K562 (cell line): ENCODE measurements around the gene PLEKHA1. TPM values are rescaled to one million over a fixed set of nuclear protein-coding genes. Genes with fewer than 3 reads are reported as not detected.

ENCODE experiments used
- ATAC-seq: fragments of 200-7000 bp; cut with Tn5 transposase; 3 replicates; pipeline ENCODE4 v1.9.1; 2020; ENCODE audit warnings: moderate library complexity
- BruUV-seq: library from RNA; stranded (reverse); fragments of 400-500 nt; replicated peaks from 2 replicates; lab custom pipeline; 2021; lab: Mats Ljungman, UMichigan
- CTCF ChIA-PET: fragments of 300-600 bp; formaldehyde crosslinking; extraction: SDS; loops from one replicate; lab custom pipeline; 2021; ENCODE audit warnings: low intra/inter-chr PET ratio; lab: Yijun Ruan, JAX
- POLR2A ChIA-PET: fragments of 300-600, 350-650 bp; sonication (Branson Sonifier 250); formaldehyde crosslinking; extraction: SDS; loops from one replicate; lab custom pipeline; 2021; ENCODE audit warnings: antibody characterized with exemption, inconsistent platforms; lab: Yijun Ruan, JAX
- DNase-seq, 4 experiments: peaks; one replicate each; pipeline versions ENCODE4 v3.0.0 to v3.0.0-alpha.2; 2011 to 2018; ENCODE audit warnings: low spot score in 3 of 4, mixed read lengths in 3 of 4; ENCODE audit errors: extremely low read depth in 1 of 4
- FAIRE-seq: peaks from 2 replicates; lab custom pipeline; 2011; peaks lifted over from hg19 to GRCh38; lab: Jason Lieb, UNC
- H2AFZ ChIP-seq: 2 replicates; pipeline ENCODE4 v1.6.0; 2011; ENCODE audit warnings: low read depth, low read length, control low read depth, inconsistent platforms
- H3K27ac ChIP-seq: fragments of 200-600 bp; 3 replicates; pipeline ENCODE4 v1.8.0; 2011; ENCODE audit warnings: low read depth, mild to moderate bottlenecking, control low read depth, inconsistent platforms, low read length, moderate library complexity, mixed read lengths; ENCODE audit errors: extremely low read depth
- H3K27me3 ChIP-seq, 2 experiments: fragments of 300-600 bp in 1 of 2; 2 replicates in 1 of 2; 3 replicates in 1 of 2; pipeline versions ENCODE4 v1.6.0 to v1.8.0; 2011; ENCODE audit warnings: inconsistent platforms in 2 of 2, low read length in 2 of 2, mild to moderate bottlenecking in 1 of 2, mixed read lengths in 1 of 2, moderate library complexity in 1 of 2; ENCODE audit not compliant: control insufficient read depth in 2 of 2, insufficient read depth in 2 of 2
- H3K36me3 ChIP-seq: fragments of 300-600 bp; 3 replicates; pipeline ENCODE4 v1.8.0; 2011; ENCODE audit warnings: mild to moderate bottlenecking, low read length, inconsistent platforms; ENCODE audit not compliant: control insufficient read depth, insufficient read depth
- H3K4me1 ChIP-seq, 2 experiments: fragments of 200-600 bp in 1 of 2; replicated peaks in 1 of 2; 2 replicates in 1 of 2; 3 replicates in 1 of 2; pipeline versions ENCODE4 v1.5.1 to v1.8.0; 2011; ENCODE audit warnings: inconsistent platforms in 2 of 2, low read length in 2 of 2, mild to moderate bottlenecking in 1 of 2, mixed read lengths in 1 of 2, moderate library complexity in 1 of 2; ENCODE audit not compliant: control insufficient read depth in 2 of 2, insufficient read depth in 2 of 2
- H3K4me2 ChIP-seq: 2 replicates; pipeline ENCODE4 v1.6.1; 2011; ENCODE audit warnings: low read length, control low read depth, inconsistent platforms, mixed read lengths; ENCODE audit not compliant: insufficient read depth
- H3K4me3 ChIP-seq: fragments of 200-600 bp; sonication (generic), shearing (Covaris generic); 2 replicates; pipeline ENCODE4 v1.5.1; 2016; ENCODE audit warnings: control low read depth, inconsistent platforms
- H3K79me2 ChIP-seq: fragments of 200-600 bp; 3 replicates; pipeline ENCODE4 v1.8.0; 2011; ENCODE audit warnings: low read length, inconsistent platforms; ENCODE audit not compliant: control insufficient read depth, insufficient read depth
- H3K9ac ChIP-seq, 2 experiments: 2 replicates each; pipeline versions ENCODE4 v1.6.0 to v1.6.1; 2011; ENCODE audit warnings: low read depth in 2 of 2, low read length in 2 of 2, control low read depth in 1 of 2, inconsistent platforms in 1 of 2, mild to moderate bottlenecking in 1 of 2, mixed read lengths in 1 of 2; ENCODE audit not compliant: insufficient read depth in 1 of 2
- H3K9me1 ChIP-seq: one replicate; pipeline ENCODE4 v1.6.0; 2011; ENCODE audit warnings: inconsistent platforms, mild to moderate bottlenecking, low read length, moderate library complexity; ENCODE audit not compliant: control insufficient read depth, insufficient read depth
- H3K9me3 ChIP-seq: replicated peaks from 2 replicates; pipeline ENCODE4 v1.5.1; 2011; ENCODE audit warnings: low read depth, low read length, inconsistent platforms; ENCODE audit not compliant: control insufficient read depth, insufficient read depth
- H4K20me1 ChIP-seq: replicated peaks from 2 replicates; pipeline ENCODE4 v1.6.1; 2011; ENCODE audit warnings: low read length, inconsistent platforms, mixed read lengths; ENCODE audit not compliant: control insufficient read depth, insufficient read depth
- CBX1 ChIP-seq: sonication (generic); IDR thresholded peaks from 2 replicates; pipeline ENCODE4 v1.6.1; 2016; ENCODE audit warnings: antibody characterized with exemption, low read depth, mild to moderate bottlenecking
- FOXA1 ChIP-seq: fragments of 450-650 bp; IDR thresholded peaks from 2 replicates; pipeline ENCODE4 v1.6.1; 2016; ENCODE audit warnings: mild to moderate bottlenecking, borderline replicate concordance
- MTF1 ChIP-seq: fragments of 250-450 bp; sonication (Bioruptor Pico); IDR thresholded peaks from 2 replicates; pipeline ENCODE4 v1.9.0; 2021; ENCODE audit warnings: moderate library complexity, mild to moderate bottlenecking, inconsistent platforms, borderline replicate concordance
- PRMT5 ChIP-seq: sonication (generic); formaldehyde crosslinking; IDR thresholded peaks from 2 replicates; pipeline ENCODE4 v1.5.0; 2020; ENCODE audit warnings: missing genetic modification reagents
- WGBS: fragments of 100-300 bp; shearing (Covaris generic); methylation state at CpG from one replicate; pipeline ENCODE4 v1.1.6; 2016; ENCODE audit warnings: low coverage, mixed read lengths; ENCODE audit not compliant: insufficient coverage; ENCODE audit errors: missing lambda C conversion rate; 5-methylcytosine and 5-hydroxymethylcytosine counted together
- in situ Hi-C: fragments of 300-500 bp; cut with MboI; formaldehyde crosslinking; loops from 4 replicates; pipeline ENCODE4 v1.15.0; 2018; ENCODE audit warnings: inconsistent platforms, mixed read lengths
- intact Hi-C: fragments of 100-400 bp; cut with micrococcal nuclease; formaldehyde crosslinking; loops from 2 replicates; pipeline ENCODE4 v1.14.2; 2022
- polyA plus RNA-seq, 8 experiments: library from polyadenylated mRNA; depleted of rRNA in 4 of 8; stranded (reverse) in 5 of 8; unstranded in 3 of 8; fragments of >200 nt; fragmentation: Nextera tagmentation in 2 of 8; fragmentation: Illumina TruSeq in 1 of 8; extraction: Ambion mirVana in 2 of 8; extraction: Trizol in 1 of 8; gene quantifications; 2 replicates each; pipeline versions ENCODE4 v1.2.1 to v1.2.3, GENCODE V29; 2011 to 2014; ENCODE audit warnings: inconsistent platforms in 1 of 8, missing spikeins in 1 of 8
- total RNA-seq, 7 experiments: library from RNA; depleted of rRNA in 6 of 7; stranded (reverse); fragments of >200 nt in 6 of 7; fragmentation: Illumina TruSeq in 2 of 7; extraction: Trizol in 2 of 7; gene quantifications; 2 replicates each; pipeline versions ENCODE4 v1.2.1 to v1.2.3, GENCODE V29; 2011 to 2021; ENCODE audit warnings: low replicate concordance in 1 of 7
- TF ChIP-seq, protein P1 (sequence below), 2 experiments: fragments of 450-650 bp; IDR thresholded peaks; 2 replicates each; pipeline ENCODE4 v1.6.1; 2016; ENCODE audit warnings: mild to moderate bottlenecking in 2 of 2, borderline replicate concordance in 1 of 2, low read depth in 1 of 2, moderate library complexity in 1 of 2

Gene PLEKHA1
- total and polyA plus RNA-seq, 9 of the 15 experiments (the other 6 are each of a cell fraction or from before 2014, with no cell fraction given), result 0.05 to 4.7 (median 1.0) TPM

DNA sequence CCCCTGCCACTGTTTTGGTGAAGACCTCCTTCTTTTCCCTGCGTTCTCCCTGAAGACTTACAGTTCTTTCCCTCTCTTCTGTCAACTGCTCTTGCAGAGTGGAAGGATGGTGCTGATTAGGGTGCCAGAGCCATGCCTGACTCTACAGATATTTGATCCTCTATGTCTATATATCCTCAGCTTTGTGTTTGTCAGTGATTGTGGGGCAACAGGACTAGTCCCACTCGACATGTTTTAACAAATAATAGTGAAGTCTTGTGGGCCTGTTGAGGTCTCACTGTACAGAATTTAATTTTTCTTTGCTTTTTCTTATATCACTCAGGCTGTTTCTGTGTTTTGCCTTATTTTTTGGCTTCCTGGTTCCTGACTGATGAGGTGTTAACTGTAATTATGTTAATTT is 5.0 kb downstream of the PLEKHA1 start:
- H3K9me1 ChIP-seq, result no peaks in the 10 kb centered on the region
- no peaks in the 10 kb centered on the region for H4K20me1 ChIP-seq
- ChIA-PET POLR2A (no interaction called here), CTCF (no interaction called here)
- in situ Hi-C loops, result no loop called here
- no peak overlapping the region for H2AFZ ChIP-seq
- no peak overlapping the region for H3K4me2 ChIP-seq
- intact Hi-C loops, result no loop called here
- no peaks in the 10 kb centered on the region for H3K79me2 ChIP-seq
- H3K27me3 ChIP-seq, result peaks cover 5 to 7% of the 10 kb centered on the region in 2 experiments; a peak in 3 of 5 replicates
- no peak for FAIRE-seq
- 0% methylated on average over 2 of the region's 2 CpGs for WGBS
- no TSS peak for BruUV-seq
- no peak for ATAC-seq
- peaks cover 0 to 9% of the 10 kb centered on the region in 2 experiments; a peak in 2 of 5 replicates for H3K4me1 ChIP-seq
- H3K36me3 ChIP-seq, result no peaks in the 10 kb centered on the region
- no peak overlapping the region for H3K9ac ChIP-seq
- no peak overlapping the region for H3K27ac ChIP-seq
- no peak overlapping the region for H3K4me3 ChIP-seq
- TF ChIP-seq CBX1 (no peak), PRMT5 (CRISPR knock-in tag) (no peak), FOXA1 (no peak), MTF1 (CRISPR knock-in tag) (no peak)
- TF ChIP-seq, protein P1, sequence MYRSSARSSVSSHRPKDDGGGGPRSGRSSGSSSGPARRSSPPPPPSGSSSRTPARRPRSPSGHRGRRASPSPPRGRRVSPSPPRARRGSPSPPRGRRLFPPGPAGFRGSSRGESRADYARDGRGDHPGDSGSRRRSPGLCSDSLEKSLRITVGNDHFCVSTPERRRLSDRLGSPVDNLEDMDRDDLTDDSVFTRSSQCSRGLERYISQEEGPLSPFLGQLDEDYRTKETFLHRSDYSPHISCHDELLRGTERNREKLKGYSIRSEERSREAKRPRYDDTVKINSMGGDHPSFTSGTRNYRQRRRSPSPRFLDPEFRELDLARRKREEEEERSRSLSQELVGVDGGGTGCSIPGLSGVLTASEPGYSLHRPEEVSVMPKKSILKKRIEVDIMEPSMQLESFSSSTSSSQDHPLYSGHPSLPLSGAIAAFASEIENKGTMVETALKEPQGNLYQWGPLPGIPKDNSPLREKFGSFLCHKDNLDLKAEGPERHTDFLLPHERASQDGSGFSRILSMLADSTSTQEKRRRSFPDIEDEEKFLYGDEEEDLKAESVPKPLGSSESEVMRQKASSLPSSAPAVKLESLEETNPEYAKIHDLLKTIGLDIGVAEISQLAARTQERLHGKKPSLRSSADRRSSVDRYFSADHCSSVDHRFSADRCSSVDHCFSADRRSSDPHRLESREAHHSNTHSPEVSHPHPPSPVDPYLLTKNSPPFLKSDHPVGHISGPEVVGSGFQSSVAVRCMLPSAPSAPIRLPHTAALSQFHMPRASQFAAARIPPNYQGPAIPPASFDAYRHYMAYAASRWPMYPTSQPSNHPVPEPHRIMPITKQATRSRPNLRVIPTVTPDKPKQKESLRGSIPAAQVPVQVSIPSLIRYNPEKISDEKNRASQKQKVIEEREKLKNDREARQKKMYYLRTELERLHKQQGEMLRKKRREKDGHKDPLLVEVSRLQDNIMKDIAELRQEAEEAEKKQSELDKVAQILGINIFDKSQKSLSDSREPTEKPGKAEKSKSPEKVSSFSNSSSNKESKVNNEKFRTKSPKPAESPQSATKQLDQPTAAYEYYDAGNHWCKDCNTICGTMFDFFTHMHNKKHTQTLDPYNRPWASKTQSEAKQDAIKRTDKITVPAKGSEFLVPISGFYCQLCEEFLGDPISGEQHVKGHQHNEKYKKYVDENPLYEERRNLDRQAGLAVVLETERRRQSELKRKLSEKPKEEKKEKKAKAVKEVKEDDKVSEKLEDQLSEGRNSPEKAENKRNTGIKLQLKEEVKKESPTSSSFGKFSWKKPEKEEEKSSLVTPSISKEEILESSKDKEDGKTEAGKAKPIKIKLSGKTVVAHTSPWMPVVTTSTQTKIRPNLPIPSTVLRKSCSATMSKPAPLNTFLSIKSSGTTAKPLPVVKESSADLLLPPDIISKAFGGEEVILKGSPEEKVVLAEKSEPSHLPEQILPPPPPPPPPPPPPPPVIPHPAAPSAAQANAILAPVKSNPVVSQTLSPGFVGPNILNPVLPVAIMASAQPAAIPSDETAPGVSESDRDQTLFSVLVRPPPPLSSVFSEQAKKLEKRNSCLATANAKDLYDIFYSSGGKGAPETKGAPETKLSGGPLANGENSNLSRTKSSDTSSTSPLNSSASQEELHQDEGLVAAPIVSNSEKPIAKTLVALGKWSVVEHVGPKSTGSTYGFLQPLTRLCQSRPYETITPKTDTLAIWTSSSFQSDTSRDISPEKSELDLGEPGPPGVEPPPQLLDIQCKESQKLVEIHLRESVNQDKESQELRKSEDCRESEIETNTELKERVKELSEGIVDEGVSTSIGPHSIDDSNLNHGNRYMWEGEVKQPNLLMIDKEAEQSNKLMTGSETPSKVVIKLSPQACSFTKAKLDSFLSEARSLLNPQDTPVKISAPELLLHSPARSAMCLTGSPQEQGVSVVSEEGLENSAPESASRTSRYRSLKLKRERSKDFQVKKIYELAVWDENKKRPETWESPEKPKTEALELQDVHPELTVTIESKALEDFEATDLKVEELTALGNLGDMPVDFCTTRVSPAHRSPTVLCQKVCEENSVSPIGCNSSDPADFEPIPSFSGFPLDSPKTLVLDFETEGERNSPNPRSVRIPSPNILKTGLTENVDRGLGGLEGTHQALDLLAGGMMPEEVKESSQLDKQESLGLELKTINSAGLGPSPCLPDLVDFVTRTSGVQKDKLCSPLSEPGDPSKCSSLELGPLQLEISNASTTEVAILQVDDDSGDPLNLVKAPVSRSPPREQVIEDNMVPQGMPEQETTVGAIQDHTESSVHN (IDR thresholded peaks at IDR 0.05; ENCODE audit: borderline replicate concordance in 1 of 2, low read depth in 1 of 2), result no peak
- no peaks in the 10 kb centered on the region for H3K9me3 ChIP-seq
- no peak for DNase-seq
